ENCODE results near the gene TRIM40. TPM values are rescaled to one million over a fixed set of nuclear protein-coding genes. Genes with fewer than 3 reads are reported as not detected.

The TRIM40 gene
- total and polyA plus RNA-seq, 8 donors: 0.09 to 0.16 (median 0.14) TPM; not detected in 4

GRCh38 chr6:30156774-30157173 lies 20.8 kb downstream of the TRIM40 start:
- H3K27ac ChIP-seq: no peak overlapping the region
- no peak for ATAC-seq
- H3K27me3 ChIP-seq: no peaks in the 10 kb centered on the region
- TF ChIP-seq CTCF (IDR thresholded peaks at IDR 0.05): no peak
- no peaks in the 10 kb centered on the region for H3K9me3 ChIP-seq
- H3K4me3 ChIP-seq: no peak overlapping the region
- DNase-seq: no peak
- no peaks in the 10 kb centered on the region for H3K36me3 ChIP-seq
- peaks cover 0 to 12% of the 10 kb centered on the region in 2 donors for H3K4me1 ChIP-seq
- intact Hi-C loops (cut with DNase I): no loop called here

GRCh38 chr6:30157581-30157980 lies 21.6 kb downstream of the TRIM40 start:
- intact Hi-C loops (cut with DNase I): no loop called here
- TF ChIP-seq CTCF (IDR thresholded peaks at IDR 0.05): no peak

GRCh38 chr6:30157999-30158398 lies 22.1 kb downstream of the TRIM40 start:
- TF ChIP-seq CTCF (IDR thresholded peaks at IDR 0.05): no peak
- intact Hi-C loops (cut with DNase I): no loop called here
- Histone ChIP-seq H3K36me3 (no peaks in the 10 kb centered on the region), H3K27ac (no peak overlapping the region), H3K4me1 (peaks cover 0 to 9% of the 10 kb centered on the region in 2 donors), H3K27me3 (peaks cover 0 to under 1% of the 10 kb centered on the region in 2 donors), H3K4me3 (no peak overlapping the region), H3K9me3 (no peaks in the 10 kb centered on the region)
- no peak for DNase-seq
- no peak for ATAC-seq

More at GRCh38 chr6:30157581-30157980, 21.6 kb downstream of the TRIM40 start:
- ATAC-seq (no peak), DNase-seq (no peak)
- Histone ChIP-seq H3K27me3 (no peaks in the 10 kb centered on the region), H3K4me1 (peaks cover 0 to 12% of the 10 kb centered on the region in 2 donors), H3K27ac (no peak overlapping the region), H3K36me3 (no peaks in the 10 kb centered on the region), H3K4me3 (no peak overlapping the region), H3K9me3 (no peaks in the 10 kb centered on the region)

GRCh38 chr6:30158475-30159040 lies 22.6 kb downstream of the TRIM40 start:
- H3K4me1 ChIP-seq: peaks cover 0 to 5% of the 10 kb centered on the region in 2 donors
- no peaks in the 10 kb centered on the region for H3K9me3 ChIP-seq
- no peak overlapping the region for H3K27ac ChIP-seq
- no peaks in the 10 kb centered on the region for H3K36me3 ChIP-seq
- H3K27me3 ChIP-seq: peaks cover 0 to 6% of the 10 kb centered on the region in 2 donors
- no peak overlapping the region for H3K4me3 ChIP-seq
- ATAC-seq (no peak), DNase-seq (no peak)
- TF ChIP-seq CTCF (IDR thresholded peaks at IDR 0.05): no peak
- intact Hi-C loops (cut with DNase I): no loop called here

GRCh38 chr6:30160008-30160784 lies 24.3 kb downstream of the TRIM40 start:
- intact Hi-C loops (cut with DNase I): no loop called here
- no peak overlapping the region for H3K27ac ChIP-seq

More at GRCh38 chr6:30160008-30160784, 24.3 kb downstream of the TRIM40 start:
- peaks cover 0 to 9% of the 10 kb centered on the region in 2 donors for H3K27me3 ChIP-seq
- DNase-seq: no peak
- H3K4me3 ChIP-seq: no peak overlapping the region
- H3K36me3 ChIP-seq: no peaks in the 10 kb centered on the region
- peaks cover 0 to 5% of the 10 kb centered on the region in 2 donors for H3K4me1 ChIP-seq
- TF ChIP-seq CTCF (IDR thresholded peaks at IDR 0.05): no peak
- ATAC-seq: no peak
- H3K9me3 ChIP-seq: no peaks in the 10 kb centered on the region
